Measurements from ENCODE around the gene MYOF.

GRCh38 chr10:93503075-93503474 lies 20.9 kb upstream of the MYOF start:
- TF ChIP-seq CTCF (IDR thresholded peaks at IDR 0.05) (no peak), ZFX (IDR thresholded peaks at IDR 0.05; ENCODE audit: borderline replicate concordance) (no peak)
